Hepatocyte (in vitro differentiated cells): ENCODE results near the gene B4GALNT2. TPM values are rescaled to one million over a fixed set of nuclear protein-coding genes. Genes with fewer than 3 reads are reported as not detected.
"Not testable (repeated sequence)": the region's sequence is repeated elsewhere in the genome, so short reads cannot be mapped to it uniquely, and the experiment has no call there.

Experiments
- DNase-seq: peaks from one replicate; pipeline ENCODE4 v3.0.0-alpha.2; 2016; ENCODE audit warnings: low spot score
- H2AFZ ChIP-seq: fragments of 200-600 bp; sonication (generic); 2 replicates; pipeline ENCODE4 v1.6.0; 2016; ENCODE audit warnings: antibody characterized with exemption, mild to moderate bottlenecking
- H3K27ac ChIP-seq: fragments of 200-600 bp; sonication (generic); 2 replicates; pipeline ENCODE4 v1.5.1; 2016; ENCODE audit warnings: mild to moderate bottlenecking
- H3K27me3 ChIP-seq: fragments of 200-600 bp; sonication (generic); 2 replicates; pipeline ENCODE4 v1.6.1; 2016
- H3K36me3 ChIP-seq: fragments of 200-600 bp; sonication (generic); replicated peaks from 2 replicates; pipeline ENCODE4 v1.5.1; 2016; ENCODE audit warnings: low read depth; ENCODE audit not compliant: insufficient read depth
- H3K4me1 ChIP-seq: fragments of 200-600 bp; sonication (generic); 2 replicates; pipeline ENCODE4 v1.5.1; 2016; ENCODE audit warnings: mild to moderate bottlenecking, moderate library complexity; ENCODE audit not compliant: insufficient read depth
- H3K4me2 ChIP-seq: fragments of 200-600 bp; sonication (generic); 2 replicates; pipeline ENCODE4 v1.6.0; 2016
- H3K4me3 ChIP-seq: fragments of 200-600 bp; sonication (generic); 2 replicates; pipeline ENCODE4 v1.5.1; 2016; ENCODE audit warnings: mild to moderate bottlenecking
- H3K79me2 ChIP-seq: fragments of 200-600 bp; sonication (generic); 2 replicates; pipeline ENCODE4 v1.6.0; 2017; ENCODE audit warnings: mild to moderate bottlenecking
- H3K9me2 ChIP-seq: fragments of 200-600 bp; sonication (generic); replicated peaks from 2 replicates; pipeline ENCODE4 v1.6.0; 2017; ENCODE audit warnings: mild to moderate bottlenecking; ENCODE audit not compliant: insufficient read depth
- H3K9me3 ChIP-seq: fragments of 200-600 bp; sonication (generic); 2 replicates; pipeline ENCODE4 v1.5.1; 2016; ENCODE audit warnings: low read depth, mild to moderate bottlenecking
- H4K20me1 ChIP-seq: fragments of 200-600 bp; sonication (generic); 2 replicates; pipeline ENCODE4 v1.6.0; 2016; ENCODE audit warnings: mild to moderate bottlenecking; ENCODE audit not compliant: insufficient read depth, poor library complexity, severe bottlenecking
- EZH2 ChIP-seq: fragments of 200-600 bp; sonication (generic); IDR thresholded peaks from 2 replicates; pipeline ENCODE4 v1.6.1; 2016; ENCODE audit warnings: antibody characterized with exemption, mild to moderate bottlenecking, borderline replicate concordance
- EZH2phosphoT487 ChIP-seq: fragments of 200-600 bp; sonication (generic); IDR thresholded peaks from one replicate; pipeline ENCODE4 v1.6.1; 2018; ENCODE audit warnings: antibody characterized with exemption, mild to moderate bottlenecking, low read depth, moderate library complexity; ENCODE audit not compliant: unreplicated experiment, severe bottlenecking
- WGBS: methylation state at CpG from one replicate; pipeline ENCODE4 v1.1.6; 2016; ENCODE audit warnings: low lambda C conversion rate; ENCODE audit errors: missing lambda C conversion rate; 5-methylcytosine and 5-hydroxymethylcytosine counted together
- polyA plus RNA-seq: library from polyadenylated mRNA; unstranded; fragments of >200 nt; fragmentation: Nextera tagmentation; extraction: Ambion mirVana; gene quantifications from 2 replicates; pipeline ENCODE4 v1.2.1, GENCODE V29; 2016
- total RNA-seq: library from RNA; depleted of rRNA; stranded (reverse); fragments of >200 nt; gene quantifications from 2 replicates; pipeline ENCODE4 v1.2.3, GENCODE V29; 2014
- TF ChIP-seq, protein P1 (sequence below): fragments of 200-600 bp; sonication (generic); IDR thresholded peaks from 2 replicates; pipeline ENCODE4 v1.5.1; 2016; ENCODE audit warnings: antibody characterized with exemption, mild to moderate bottlenecking; ENCODE audit not compliant: poor library complexity

Gene B4GALNT2
- total and polyA plus RNA-seq, 2 experiments from 2014 or later, result 0.40 to 1.3 TPM

GRCh38 chr17:49180998-49181635 is 48.5 kb downstream of the B4GALNT2 start:
- H3K4me1 ChIP-seq, result no peaks in the 10 kb centered on the region
- H3K79me2 ChIP-seq, result no peaks in the 10 kb centered on the region
- no peak overlapping the region for H3K4me2 ChIP-seq
- no peaks in the 10 kb centered on the region for H3K9me3 ChIP-seq
- H3K27me3 ChIP-seq, result no peaks in the 10 kb centered on the region
- no peak overlapping the region for H3K4me3 ChIP-seq
- H3K9me2 ChIP-seq, result no peaks in the 10 kb centered on the region
- no peak overlapping the region for H2AFZ ChIP-seq
- DNase-seq, result no peak
- H3K27ac ChIP-seq, result no peak overlapping the region
- H3K36me3 ChIP-seq, result no peaks in the 10 kb centered on the region
- TF ChIP-seq EZH2phosphoT487, result no peak
- no peak for TF ChIP-seq EZH2
- TF ChIP-seq, protein P1, sequence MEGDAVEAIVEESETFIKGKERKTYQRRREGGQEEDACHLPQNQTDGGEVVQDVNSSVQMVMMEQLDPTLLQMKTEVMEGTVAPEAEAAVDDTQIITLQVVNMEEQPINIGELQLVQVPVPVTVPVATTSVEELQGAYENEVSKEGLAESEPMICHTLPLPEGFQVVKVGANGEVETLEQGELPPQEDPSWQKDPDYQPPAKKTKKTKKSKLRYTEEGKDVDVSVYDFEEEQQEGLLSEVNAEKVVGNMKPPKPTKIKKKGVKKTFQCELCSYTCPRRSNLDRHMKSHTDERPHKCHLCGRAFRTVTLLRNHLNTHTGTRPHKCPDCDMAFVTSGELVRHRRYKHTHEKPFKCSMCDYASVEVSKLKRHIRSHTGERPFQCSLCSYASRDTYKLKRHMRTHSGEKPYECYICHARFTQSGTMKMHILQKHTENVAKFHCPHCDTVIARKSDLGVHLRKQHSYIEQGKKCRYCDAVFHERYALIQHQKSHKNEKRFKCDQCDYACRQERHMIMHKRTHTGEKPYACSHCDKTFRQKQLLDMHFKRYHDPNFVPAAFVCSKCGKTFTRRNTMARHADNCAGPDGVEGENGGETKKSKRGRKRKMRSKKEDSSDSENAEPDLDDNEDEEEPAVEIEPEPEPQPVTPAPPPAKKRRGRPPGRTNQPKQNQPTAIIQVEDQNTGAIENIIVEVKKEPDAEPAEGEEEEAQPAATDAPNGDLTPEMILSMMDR, result no peak
- H4K20me1 ChIP-seq, result no peaks in the 10 kb centered on the region
- 82% methylated on average over 6 of the region's 6 CpGs for WGBS

DNA sequence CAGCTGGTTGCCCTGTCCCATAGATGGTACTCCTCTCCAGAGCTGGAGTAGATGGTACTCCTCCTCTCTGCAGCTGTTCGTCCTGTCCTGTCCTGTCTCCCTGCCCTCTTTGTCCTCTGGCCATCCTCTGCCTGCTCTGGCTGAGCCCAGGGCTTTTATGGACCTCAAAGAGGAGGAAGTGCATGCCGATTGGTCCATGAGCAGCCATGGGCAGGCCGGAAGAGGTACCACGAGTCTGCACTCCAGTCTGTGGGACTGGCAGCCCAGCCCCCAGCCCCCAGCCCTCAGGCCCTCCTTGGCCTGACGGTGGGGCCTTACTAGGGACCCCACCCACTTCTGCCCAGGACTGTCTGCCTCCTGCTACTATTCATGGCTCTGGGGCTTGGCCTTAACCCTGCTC is 50.8 kb downstream of the B4GALNT2 start:
- H4K20me1 ChIP-seq, result no peaks in the 10 kb centered on the region
- no peak overlapping the region for H3K4me2 ChIP-seq
- H3K27ac ChIP-seq, result no peak overlapping the region
- H3K36me3 ChIP-seq, result no peaks in the 10 kb centered on the region
- H3K79me2 ChIP-seq, result no peaks in the 10 kb centered on the region
- TF ChIP-seq, protein P1, result no peak
- TF ChIP-seq EZH2phosphoT487 (no peak), EZH2 (no peak)
- H3K9me3 ChIP-seq, result no peaks in the 10 kb centered on the region
- no peaks in the 10 kb centered on the region for H3K9me2 ChIP-seq
- DNase-seq, result no peak
- H3K4me3 ChIP-seq, result no peak overlapping the region
- WGBS, result 77% methylated on average over 5 of the region's 5 CpGs
- H3K4me1 ChIP-seq, result no peaks in the 10 kb centered on the region
- H2AFZ ChIP-seq, result no peak overlapping the region
- H3K27me3 ChIP-seq, result no peaks in the 10 kb centered on the region

- no peak overlapping the region for H3K4me3 ChIP-seq
- TF ChIP-seq EZH2, result no peak
- TF ChIP-seq, protein P1, result no peak
- no peak for TF ChIP-seq EZH2phosphoT487
- 86% methylated on average over 6 of the region's 7 CpGs for WGBS
- H3K4me1 ChIP-seq, result no peaks in the 10 kb centered on the region
- no peak overlapping the region for H2AFZ ChIP-seq
- H3K4me2 ChIP-seq, result no peak overlapping the region
- H4K20me1 ChIP-seq, result no peaks in the 10 kb centered on the region
- no peak for DNase-seq
- no peaks in the 10 kb centered on the region for H3K27me3 ChIP-seq
- no peaks in the 10 kb centered on the region for H3K36me3 ChIP-seq
- no peaks in the 10 kb centered on the region for H3K9me2 ChIP-seq
- no peaks in the 10 kb centered on the region for H3K79me2 ChIP-seq
- H3K9me3 ChIP-seq, result no peaks in the 10 kb centered on the region
- no peak overlapping the region for H3K27ac ChIP-seq
Observed at GRCh38 chr17:49183801-49184200, 51.2 kb downstream of the B4GALNT2 start.

- not testable (repeated sequence) for H3K9me3 ChIP-seq, H3K9me2 ChIP-seq
Observed at GRCh38 chr17:49184522-49184921, 52.0 kb downstream of the B4GALNT2 start.

GRCh38 chr17:49185381-49185780 is 52.8 kb downstream of the B4GALNT2 start:
- H2AFZ ChIP-seq, H3K4me2 ChIP-seq, H3K79me2 ChIP-seq, H3K9me3 ChIP-seq, DNase-seq, H3K27ac ChIP-seq, H4K20me1 ChIP-seq, H3K4me3 ChIP-seq, H3K36me3 ChIP-seq, H3K9me2 ChIP-seq, H3K4me1 ChIP-seq, H3K27me3 ChIP-seq: not testable (repeated sequence)
- WGBS, result 100% methylated on average over 1 of the region's 1 CpG

More at GRCh38 chr17:49184522-49184921, 52.0 kb downstream of the B4GALNT2 start:
- not testable (repeated sequence) for H3K4me2 ChIP-seq, H3K27me3 ChIP-seq, H3K79me2 ChIP-seq, H3K4me3 ChIP-seq, H3K36me3 ChIP-seq, H3K4me1 ChIP-seq, DNase-seq, H4K20me1 ChIP-seq, H2AFZ ChIP-seq, H3K27ac ChIP-seq
